Left cardiac atrium (tissue), 4 donors: Measurements from ENCODE around the gene NASP. TPM values are rescaled to one million over a fixed set of nuclear protein-coding genes. Genes with fewer than 3 reads are reported as not detected.

ENCODE experiments used
- ATAC-seq, 2 donors: fragments of 200-7000 bp; cut with Tn5 transposase; one replicate each; pipeline ENCODE4 v1.9.1; 2020; ENCODE audit warnings: mild to moderate bottlenecking in 2 of 2, moderate library complexity in 2 of 2
- DNase-seq: peaks from one replicate; pipeline ENCODE4 v3.0.0-alpha.2; 2020
- intact Hi-C, 2 donors: fragments of 100-400 bp; cut with DNase I; formaldehyde crosslinking; loops; one replicate each; pipeline versions ENCODE4 v1.14.1 to v1.15.1; 2022 to 2023
- total RNA-seq, 2 donors: library from RNA; stranded (reverse); fragmentation: NEBNext Ultra II Directional; extraction: Animal tissue kit (Norgen Biotek cat#: 25700); gene quantifications; one replicate each; pipeline ENCODE4 v1.2.1, GENCODE V29; 2021
- donor health status: DM: no; HTN: yes; CAD: no.
- donor health status: DM: no; HTN: yes; CAD: no; lungs with severe emphysema.
- donor health status: DM: yes; HTN: yes; CAD: no.
- donor health status: Dilated cardiomyopathy.

Gene NASP
- total RNA-seq, 2 donors from 2014 or later: 38.2 to 56.4 TPM

DNA sequence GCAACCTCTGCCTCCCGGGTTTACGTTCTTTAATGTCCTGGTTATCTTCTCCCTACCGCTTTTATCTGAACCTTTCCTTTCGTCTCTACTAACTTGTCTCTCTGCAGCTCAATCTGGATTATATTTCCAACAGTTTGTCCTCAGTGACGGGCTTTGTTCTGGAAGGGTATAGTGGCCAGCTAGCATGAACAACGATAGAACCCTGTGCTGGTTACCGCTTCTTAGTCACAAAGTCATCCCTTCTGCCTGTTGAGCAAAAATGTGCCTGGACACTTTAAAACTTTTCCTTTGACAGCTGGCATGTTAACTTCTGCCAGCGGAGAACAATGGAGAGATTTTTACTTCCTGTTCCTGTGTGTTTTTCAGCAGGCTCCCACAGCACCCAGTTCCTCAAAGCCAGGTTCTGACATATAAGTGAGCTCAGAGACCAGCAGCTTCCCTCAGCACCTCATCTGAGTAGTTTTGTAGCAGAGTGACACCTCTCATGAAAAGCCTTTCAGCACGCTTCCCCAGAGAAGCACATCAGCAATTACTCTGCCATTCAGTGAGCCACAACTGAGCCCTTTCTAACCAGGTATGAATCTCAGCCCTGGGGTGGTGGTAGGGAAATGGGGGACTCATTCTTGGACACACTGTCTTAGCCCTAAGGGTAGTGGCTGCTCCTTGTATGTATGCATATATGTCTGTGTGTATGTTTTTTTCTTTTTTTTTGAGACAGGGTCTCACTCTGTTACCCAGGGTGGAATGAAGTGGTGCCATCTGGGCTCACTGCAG is 63.6 kb downstream of the NASP start:
- ATAC-seq (peak; percentile 15 to 64), DNase-seq (no peak)
- intact Hi-C loops: no loop called here

DNA sequence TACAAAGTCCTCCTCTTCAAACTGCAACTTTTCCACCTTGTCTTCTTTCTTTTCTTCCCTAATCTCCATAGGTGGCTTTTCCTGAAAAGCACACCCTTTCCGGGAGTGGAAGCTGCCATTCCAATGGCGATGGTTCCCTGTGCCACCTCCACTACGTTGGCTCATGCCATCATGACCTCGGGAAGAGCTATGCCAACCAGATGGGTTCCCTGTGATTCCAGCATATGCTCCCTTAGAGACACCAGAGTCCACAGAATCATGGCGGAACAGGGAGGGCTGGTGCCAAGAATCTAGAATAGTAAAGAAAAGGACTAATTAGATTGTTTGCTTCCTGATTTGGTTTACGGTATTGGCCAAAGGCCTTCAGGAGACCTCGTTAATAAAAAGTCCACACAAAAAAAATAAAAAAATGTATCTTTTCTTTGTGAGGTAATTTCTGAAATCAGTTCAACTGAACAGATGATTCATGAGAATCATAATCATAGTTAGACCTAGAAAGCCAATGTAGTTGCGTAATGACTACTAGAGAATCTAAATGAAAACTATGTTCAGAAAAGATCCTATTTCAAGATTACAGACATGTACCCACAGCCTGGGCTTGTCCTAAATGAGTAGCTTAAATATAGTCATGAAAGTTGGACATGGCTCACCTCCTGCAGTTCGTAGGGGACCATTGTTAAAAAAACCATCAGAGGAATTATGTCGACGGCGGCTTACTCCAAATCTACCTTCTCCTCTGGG is 70.9 kb downstream of the NASP start:
- DNase-seq (no peak), ATAC-seq (no peak)
- intact Hi-C loops: no loop called here

DNA sequence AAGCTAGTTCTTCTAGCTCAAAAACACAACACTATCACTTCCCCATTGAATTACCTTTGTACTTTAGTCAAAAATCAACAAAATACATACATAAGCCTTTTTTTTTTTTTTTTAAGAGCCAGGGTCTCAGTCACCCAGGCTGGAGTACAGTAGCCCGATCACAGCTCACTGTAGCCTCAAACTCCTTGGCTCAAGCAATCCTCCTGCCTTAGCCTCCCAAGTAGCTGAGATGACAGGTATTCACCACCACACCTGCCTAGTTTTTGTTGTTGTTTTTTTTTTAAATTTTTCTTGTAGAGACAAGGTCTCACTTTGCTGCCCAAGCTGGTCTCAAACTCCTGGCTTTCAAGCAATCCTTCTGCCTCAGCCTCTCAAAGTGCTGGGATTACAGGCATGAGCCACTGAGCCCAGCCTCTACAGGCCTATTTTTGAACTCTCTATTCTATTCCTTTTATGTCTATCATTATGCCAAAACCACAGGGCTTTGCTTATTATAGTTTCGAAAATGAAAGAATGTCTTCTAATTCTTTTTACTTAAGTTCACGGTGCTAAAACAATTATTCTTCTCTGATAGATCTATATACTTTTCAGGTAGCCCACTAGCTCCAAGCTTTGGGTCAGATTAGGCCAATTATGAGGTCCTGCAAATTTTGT is 72.9 kb downstream of the NASP start:
- ATAC-seq (no peak), DNase-seq (no peak)
- intact Hi-C loops: no loop called here

- intact Hi-C loops: no loop called here
- no peak for ATAC-seq
- no peak for DNase-seq
Measured at GRCh38 chr1:45658171-45658570, 74.3 kb downstream of the NASP start.

DNA sequence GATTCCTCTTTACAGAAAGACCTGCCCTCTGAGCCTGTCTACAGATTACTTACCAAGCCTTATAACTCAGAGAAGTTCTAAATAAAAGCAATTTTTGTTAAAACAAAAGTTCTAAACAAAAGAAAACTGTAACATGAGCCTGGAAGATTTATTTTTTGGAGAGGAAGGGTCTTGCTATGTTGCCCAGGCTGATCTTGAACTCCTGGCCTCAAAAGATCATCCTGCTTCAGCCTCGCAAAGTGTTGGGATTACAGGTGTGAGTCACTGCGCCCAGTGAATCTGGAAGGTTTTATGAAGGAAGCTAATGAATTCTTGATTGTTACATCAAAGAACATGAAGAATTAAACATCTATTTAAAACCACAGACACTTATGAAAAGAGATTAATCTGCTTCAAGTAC is 75.4 kb downstream of the NASP start:
- intact Hi-C loops: no loop called here
- no peak for DNase-seq
- no peak for ATAC-seq

DNA sequence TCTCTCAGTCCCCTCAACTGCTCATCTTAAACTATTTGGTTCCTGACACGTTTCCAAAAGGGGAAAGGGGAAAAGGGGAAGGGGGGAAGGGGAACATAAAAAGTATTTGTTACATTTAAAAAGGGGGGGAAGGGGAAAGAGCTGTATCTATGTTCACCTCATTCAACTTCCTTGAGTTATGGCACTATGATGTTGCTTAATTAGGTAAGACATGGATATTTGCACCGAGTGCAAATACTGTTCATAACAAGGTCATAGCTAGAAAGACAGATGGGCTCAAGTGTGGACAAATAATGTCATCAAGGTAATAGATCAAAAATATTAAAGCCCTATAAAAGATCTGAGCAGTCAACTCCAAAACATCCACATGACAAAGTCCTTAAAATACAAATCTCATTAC is 76.5 kb downstream of the NASP start:
- intact Hi-C loops: no loop called here
- ATAC-seq (no peak), DNase-seq (no peak)

DNA sequence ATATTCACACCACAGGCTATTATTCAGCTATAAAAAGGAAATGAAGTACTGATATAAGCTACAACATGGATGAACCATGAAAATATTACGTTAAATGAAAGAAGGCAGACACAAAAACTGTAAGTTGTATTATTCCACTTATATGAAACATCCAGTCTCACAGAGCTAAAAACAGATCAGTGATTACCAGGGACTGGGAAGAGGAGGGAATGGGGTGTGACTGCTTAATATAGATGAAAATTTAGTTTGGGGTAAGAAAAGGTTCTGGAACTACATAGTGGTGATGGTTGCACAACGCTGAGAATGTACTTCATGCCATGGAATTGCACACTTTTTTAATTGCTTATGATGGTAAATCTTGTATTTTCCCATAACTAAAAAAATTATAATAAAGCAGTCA is 83.0 kb downstream of the NASP start:
- intact Hi-C loops: no loop called here
- DNase-seq (no peak), ATAC-seq (no peak)

DNA sequence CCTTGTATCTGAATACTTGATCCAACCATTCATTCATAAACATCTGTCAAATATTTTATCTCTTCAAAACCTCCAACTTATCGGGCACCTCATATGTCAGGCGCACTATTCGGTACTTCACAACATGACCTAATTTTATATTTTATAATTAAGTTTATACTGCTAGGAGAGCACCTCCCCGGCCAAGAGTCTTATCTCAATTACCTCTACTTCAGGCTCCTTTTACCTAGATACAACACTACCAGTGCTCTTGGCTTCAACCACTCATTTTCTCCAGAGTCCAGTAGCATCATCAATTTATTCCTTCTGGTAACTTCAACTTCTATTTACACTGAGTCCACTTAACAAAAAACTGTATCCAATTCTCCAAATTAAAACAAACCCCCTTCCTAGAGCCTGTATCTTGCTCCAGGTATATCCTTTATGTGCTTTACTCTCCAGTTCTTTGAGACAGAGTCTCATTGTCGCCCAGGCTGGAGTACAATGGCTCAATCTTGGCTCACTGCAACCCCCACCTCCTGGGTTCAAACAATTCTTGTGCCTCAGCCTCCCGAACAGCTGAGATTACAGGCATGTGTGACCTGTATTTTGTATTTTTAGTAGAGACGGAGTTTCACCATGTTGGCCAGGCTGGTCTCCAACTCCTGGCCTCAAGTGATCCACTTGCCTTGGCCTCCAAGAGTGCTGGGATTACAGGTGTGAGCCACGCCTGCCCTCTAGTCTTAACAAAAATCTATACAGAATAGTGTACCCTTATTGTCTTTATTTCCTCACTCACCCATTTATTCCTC is 83.7 kb downstream of the NASP start:
- no peak for ATAC-seq
- no peak for DNase-seq
- intact Hi-C loops: no loop called here

Other genes starting within 250 kb of the NASP start
- gene TOE1, start 243.9 kb upstream of the NASP start, total RNA-seq: 1 to 10 TPM; 5.4 to 6.6 TPM
- gene MUTYH, start 243.6 kb upstream of the NASP start, total RNA-seq: 10 to 100 TPM in 1 of 2 donors, 1 to 10 TPM in 1; 9.1 to 11.0 TPM
- gene TESK2, start 92.9 kb upstream of the NASP start, total RNA-seq: 1 to 10 TPM; 1.4 to 2.8 TPM
- gene CCDC163, start 84.0 kb upstream of the NASP start, total RNA-seq: 1 to 10 TPM; 2.2 to 2.7 TPM
- 10 to 100 TPM; 19.5 to 23.4 TPM for gene MMACHC, start 83.7 kb upstream of the NASP start, total RNA-seq
- 100 to 1,000 TPM; 599 to 604 TPM for gene PRDX1, start 62.2 kb upstream of the NASP start, total RNA-seq
- 100 to 1,000 TPM in 1 of 2 donors, 10 to 100 TPM in 1; 96.8 to 103 TPM for gene AKR1A1, start 33.2 kb upstream of the NASP start, total RNA-seq
- gene CCDC17, start 40.0 kb downstream of the NASP start, total RNA-seq: 1 to 10 TPM in 1 of 2 donors, under 1 TPM in 1; 0.44 to 1.2 TPM
- gene GPBP1L1, start 102.5 kb downstream of the NASP start, total RNA-seq: 10 to 100 TPM; 69.0 to 71.6 TPM
- 10 to 100 TPM; 19.2 to 19.7 TPM for gene TMEM69, start 104.1 kb downstream of the NASP start, total RNA-seq
- 10 to 100 TPM in 1 of 2 donors, 1 to 10 TPM in 1; 9.4 to 11.2 TPM for gene IPP, start 166.6 kb downstream of the NASP start, total RNA-seq
- 10 to 100 TPM; 66.7 to 73.5 TPM for gene MAST2, start 219.6 kb downstream of the NASP start, total RNA-seq